Prostate gland (tissue), 1 donor: ENCODE measurements around the gene KCNQ5.

ENCODE experiments used
- POLR2A ChIP-seq: fragments of 450-650 bp; IDR thresholded peaks from one replicate; pipeline ENCODE4 v1.6.1; 2016; ENCODE audit warnings: antibody characterized with exemption, mild to moderate bottlenecking
- POLR2AphosphoS5 ChIP-seq: sonication (generic); formaldehyde crosslinking; IDR thresholded peaks from one replicate; pipeline ENCODE4 v1.6.1; 2017; ENCODE audit warnings: antibody characterized with exemption

- TF ChIP-seq POLR2A (no peak), POLR2AphosphoS5 (no peak)
Measured at GRCh38 chr6:72672906-72673305, 51.0 kb downstream of the KCNQ5 start.
